Erythroblast (primary cell): ENCODE measurements around the gene MYL4.
"Not testable (repeated sequence)": the region's sequence is repeated elsewhere in the genome, so short reads cannot be mapped to it uniquely, and the experiment has no call there.

ENCODE experiments used
- DNase-seq, 2 experiments: peaks; one replicate each; lab custom pipeline; 2025; lab: John Stamatoyannopoulos, UW
- GATA1 ChIP-seq: IDR thresholded peaks from 2 replicates; pipeline ENCODE4 v1.6.1; 2011; ENCODE audit warnings: low read depth, mild to moderate bottlenecking, control low read depth, low read length, moderate library complexity
- POLR2A ChIP-seq: IDR thresholded peaks from 2 replicates; pipeline ENCODE4 v1.6.1; 2011; ENCODE audit warnings: mild to moderate bottlenecking, low read length

MYL4 gene

GRCh38 chr17:47252766-47253512 is 43.8 kb downstream of the MYL4 start:
- peak; percentile 30 to 36 for DNase-seq
- TF ChIP-seq POLR2A (no peak), GATA1 (no peak)

- TF ChIP-seq GATA1 (no peak), POLR2A (no peak)
- DNase-seq, result peak; percentile 87 to 90
These were observed 44.6 kb downstream of the MYL4 start, which contains the start of gene ITGB3 for GRCh38 chr17:47253541-47254402. Gene ITGB3, plus strand, starts transcription at chr17:47253827. Its CDS starts 35 bp downstream, at chr17:47253862.

- DNase-seq, result no peak
- TF ChIP-seq GATA1 (no peak), POLR2A (no peak)
These were observed 45.3 kb downstream of the MYL4 start for GRCh38 chr17:47254403-47254943.

GRCh38 chr17:47257651-47258339 is 48.6 kb downstream of the MYL4 start:
- TF ChIP-seq GATA1 (no peak), POLR2A (no peak)
- no peak for DNase-seq

- TF ChIP-seq POLR2A (no peak), GATA1 (no peak)
- DNase-seq, result no peak
These were observed 53.4 kb downstream of the MYL4 start for GRCh38 chr17:47262586-47262985.

GRCh38 chr17:47264166-47264565 is 55.0 kb downstream of the MYL4 start:
- TF ChIP-seq GATA1 (no peak), POLR2A (no peak)
- DNase-seq, result no peak

GRCh38 chr17:47265983-47266541 is 56.9 kb downstream of the MYL4 start:
- TF ChIP-seq GATA1, result no peak
- no peak for TF ChIP-seq POLR2A
- peak in 1 of 2 experiments; percentile 26 for DNase-seq

- no peak for DNase-seq
- TF ChIP-seq GATA1 (no peak), POLR2A (no peak)
These were observed 57.6 kb downstream of the MYL4 start for GRCh38 chr17:47266782-47267181.

GRCh38 chr17:47267354-47267828 is 58.2 kb downstream of the MYL4 start:
- no peak for DNase-seq
- TF ChIP-seq POLR2A (no peak), GATA1 (no peak)

GRCh38 chr17:47268964-47269363 is 59.8 kb downstream of the MYL4 start:
- DNase-seq, result not testable (repeated sequence)

- not testable (repeated sequence) for DNase-seq
These were observed 60.6 kb downstream of the MYL4 start for GRCh38 chr17:47269561-47270280.

- TF ChIP-seq GATA1, result no peak
- no peak for TF ChIP-seq POLR2A
- DNase-seq, result no peak
These were observed 62.0 kb downstream of the MYL4 start for GRCh38 chr17:47270946-47271705.
